Duodenal mucosa (tissue), 2 donors: ENCODE measurements around the gene TMF1.

ENCODE experiments used
- H3K27ac ChIP-seq: one replicate; pipeline ENCODE4 v1.7.0; 2013; ENCODE audit warnings: low read depth, low read length
- H3K27me3 ChIP-seq, 2 donors: one replicate each; pipeline ENCODE4 v1.7.0; 2013; ENCODE audit warnings: low read length in 2 of 2, control low read depth in 1 of 2; ENCODE audit not compliant: insufficient read depth in 2 of 2, control insufficient read depth in 1 of 2
- H3K36me3 ChIP-seq, 2 donors: one replicate each; pipeline ENCODE4 v1.7.0; 2013; ENCODE audit warnings: low read length in 2 of 2, control low read depth in 1 of 2; ENCODE audit not compliant: insufficient read depth in 2 of 2, control insufficient read depth in 1 of 2
- H3K4me1 ChIP-seq, 2 donors: one replicate each; pipeline ENCODE4 v1.7.0; 2013; ENCODE audit warnings: low read length in 2 of 2, control low read depth in 1 of 2; ENCODE audit not compliant: insufficient read depth in 2 of 2, control insufficient read depth in 1 of 2
- H3K4me3 ChIP-seq, 2 donors: one replicate each; pipeline ENCODE4 v1.7.0; 2013; ENCODE audit warnings: low read length in 2 of 2, low read depth in 1 of 2
- H3K9ac ChIP-seq, 2 donors: one replicate each; pipeline ENCODE4 v1.7.0; 2013; ENCODE audit warnings: low read length in 2 of 2, low read depth in 1 of 2
- H3K9me3 ChIP-seq, 2 donors: one replicate each; pipeline ENCODE4 v1.7.0; 2013; ENCODE audit warnings: low read length in 2 of 2, control low read depth in 1 of 2; ENCODE audit not compliant: control insufficient read depth in 1 of 2

Gene TMF1

DNA sequence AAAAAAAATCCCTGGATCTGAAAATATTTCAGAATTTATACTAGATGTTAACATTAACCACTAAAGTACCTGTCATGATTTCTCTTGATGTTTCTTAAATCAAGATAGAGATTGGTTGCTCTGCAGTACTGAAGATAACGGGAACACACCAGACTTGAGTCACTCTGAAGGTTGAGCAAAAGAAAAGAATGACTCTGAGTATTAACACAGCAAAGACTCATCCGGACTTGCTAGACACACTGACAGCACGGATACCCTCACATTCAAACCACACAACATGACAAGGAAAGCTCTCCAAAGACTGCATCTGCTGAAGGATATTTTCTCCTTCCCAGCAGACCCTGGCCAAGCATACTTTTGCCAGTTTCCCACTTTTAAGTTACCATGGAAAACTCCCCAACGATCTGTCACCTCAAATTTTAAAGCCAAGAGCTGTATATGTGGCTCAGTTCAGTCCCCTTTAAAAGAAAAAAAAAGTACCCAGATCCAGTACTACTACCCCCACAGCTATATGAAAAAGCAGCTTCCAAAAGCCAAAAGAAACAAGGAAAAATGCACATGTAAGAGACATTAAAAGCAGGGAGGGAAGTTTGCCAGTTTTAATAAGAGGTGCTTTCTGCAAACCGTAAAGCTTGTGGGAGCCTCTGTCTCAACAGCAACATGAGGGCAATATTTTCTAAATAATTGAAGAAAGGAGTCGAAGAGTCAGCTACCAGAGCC lies 46.9 kb downstream of the TMF1 start:
- no peak overlapping the region for H3K9ac ChIP-seq
- no peak overlapping the region for H3K27ac ChIP-seq
- H3K4me1 ChIP-seq: no peaks in the 10 kb centered on the region
- no peaks in the 10 kb centered on the region for H3K9me3 ChIP-seq
- no peaks in the 10 kb centered on the region for H3K27me3 ChIP-seq
- H3K4me3 ChIP-seq: no peak overlapping the region
- H3K36me3 ChIP-seq: peaks cover 19 to 32% of the 10 kb centered on the region in 2 donors

DNA sequence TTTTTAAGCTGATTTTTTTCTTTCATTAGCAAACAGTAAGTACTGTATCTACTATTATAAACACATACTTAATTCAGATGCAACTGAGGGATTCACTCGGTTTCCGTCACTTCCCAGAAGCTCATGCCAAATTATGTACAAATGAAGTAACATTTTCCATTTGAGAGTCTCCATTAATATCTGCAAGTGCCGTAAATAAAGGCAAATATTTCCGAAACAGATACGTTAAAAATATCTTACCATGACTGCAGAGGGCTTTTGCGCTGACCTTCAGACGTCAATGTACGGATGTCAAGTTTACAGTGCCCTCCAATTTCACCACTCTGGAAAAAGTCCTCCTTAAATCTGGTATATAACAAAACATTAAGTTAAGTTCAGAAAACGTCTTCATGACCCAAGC lies 48.0 kb downstream of the TMF1 start:
- no peaks in the 10 kb centered on the region for H3K27me3 ChIP-seq
- H3K36me3 ChIP-seq: peaks cover 15 to 32% of the 10 kb centered on the region in 2 donors
- H3K9ac ChIP-seq: no peak overlapping the region
- no peaks in the 10 kb centered on the region for H3K4me1 ChIP-seq
- no peak overlapping the region for H3K27ac ChIP-seq
- no peak overlapping the region for H3K4me3 ChIP-seq
- H3K9me3 ChIP-seq: no peaks in the 10 kb centered on the region

- H3K27me3 ChIP-seq: no peaks in the 10 kb centered on the region
- no peaks in the 10 kb centered on the region for H3K4me1 ChIP-seq
- no peak overlapping the region for H3K4me3 ChIP-seq
Observed at GRCh38 chr3:68999605-69000004, 52.5 kb downstream of the TMF1 start.

DNA sequence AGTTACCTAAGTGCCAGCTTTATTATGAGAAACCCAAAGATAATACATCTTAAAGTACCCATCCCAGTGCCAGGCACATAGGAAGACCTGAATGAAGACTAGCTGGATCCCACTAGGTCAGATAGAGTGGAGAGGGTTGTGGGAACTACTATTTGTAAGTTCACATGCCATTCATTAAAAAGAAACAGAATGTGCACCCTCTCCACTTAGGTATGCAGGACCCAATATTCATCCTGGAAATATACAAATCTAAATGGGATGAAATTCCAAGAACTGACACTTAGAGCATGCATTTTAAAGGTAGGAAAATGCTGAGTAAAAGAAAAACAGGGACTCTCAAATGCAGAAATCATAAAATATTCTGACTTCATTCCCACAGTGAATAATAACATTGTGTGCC lies 53.0 kb downstream of the TMF1 start:
- Histone ChIP-seq H3K4me1 (no peaks in the 10 kb centered on the region), H3K27ac (no peak overlapping the region), H3K36me3 (peaks cover 20 to 39% of the 10 kb centered on the region in 2 donors), H3K4me3 (no peak overlapping the region), H3K27me3 (no peaks in the 10 kb centered on the region), H3K9ac (no peak overlapping the region), H3K9me3 (no peaks in the 10 kb centered on the region)

More at GRCh38 chr3:68999605-69000004, 52.5 kb downstream of the TMF1 start:
- no peak overlapping the region for H3K27ac ChIP-seq
- H3K9ac ChIP-seq: no peak overlapping the region
- no peaks in the 10 kb centered on the region for H3K9me3 ChIP-seq
- peaks cover 20 to 38% of the 10 kb centered on the region in 2 donors for H3K36me3 ChIP-seq

- Histone ChIP-seq H3K4me1 (no peaks in the 10 kb centered on the region), H3K27me3 (no peaks in the 10 kb centered on the region), H3K36me3 (peaks cover 11 to 32% of the 10 kb centered on the region in 2 donors), H3K27ac (no peak overlapping the region), H3K9ac (no peak overlapping the region), H3K9me3 (no peaks in the 10 kb centered on the region), H3K4me3 (no peak overlapping the region)
Observed at GRCh38 chr3:68997887-68998286, 54.2 kb downstream of the TMF1 start.

GRCh38 chr3:68996356-68996995 lies 55.7 kb downstream of the TMF1 start:
- Histone ChIP-seq H3K4me1 (no peaks in the 10 kb centered on the region), H3K27ac (no peak overlapping the region), H3K36me3 (peaks cover 10 to 31% of the 10 kb centered on the region in 2 donors), H3K9me3 (no peaks in the 10 kb centered on the region), H3K27me3 (no peaks in the 10 kb centered on the region), H3K4me3 (no peak overlapping the region), H3K9ac (no peak overlapping the region)

DNA sequence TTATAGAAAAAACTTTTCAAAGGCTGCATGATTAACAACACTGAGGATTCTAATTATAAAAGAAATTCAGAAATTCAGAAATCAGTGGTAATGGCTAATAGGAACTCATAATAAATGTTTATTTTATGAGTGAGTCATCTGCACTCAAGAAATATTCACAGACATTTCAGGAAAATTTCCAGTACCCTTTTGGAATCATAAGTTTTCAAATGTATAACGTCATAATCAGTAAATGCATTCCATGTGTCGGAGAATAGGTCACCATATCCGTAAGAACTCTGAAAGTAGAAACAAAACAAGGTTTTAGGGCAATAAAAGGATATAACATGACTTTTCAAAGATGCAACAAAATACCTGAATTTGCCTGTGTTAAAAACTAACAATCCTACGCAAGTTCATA lies 63.4 kb downstream of the TMF1 start:
- H3K27me3 ChIP-seq: no peaks in the 10 kb centered on the region
- no peak overlapping the region for H3K9ac ChIP-seq
- H3K36me3 ChIP-seq: peaks cover 8 to 39% of the 10 kb centered on the region in 2 donors
- H3K4me3 ChIP-seq: no peak overlapping the region
- H3K27ac ChIP-seq: no peak overlapping the region
- no peaks in the 10 kb centered on the region for H3K9me3 ChIP-seq
- H3K4me1 ChIP-seq: no peaks in the 10 kb centered on the region

- no peak overlapping the region for H3K4me3 ChIP-seq
- H3K36me3 ChIP-seq: peaks cover 11 to 36% of the 10 kb centered on the region in 2 donors
- no peaks in the 10 kb centered on the region for H3K4me1 ChIP-seq
- H3K27me3 ChIP-seq: no peaks in the 10 kb centered on the region
- no peak overlapping the region for H3K27ac ChIP-seq
- H3K9me3 ChIP-seq: no peaks in the 10 kb centered on the region
- no peak overlapping the region for H3K9ac ChIP-seq
Observed at GRCh38 chr3:68987322-68987721, 64.8 kb downstream of the TMF1 start.

DNA sequence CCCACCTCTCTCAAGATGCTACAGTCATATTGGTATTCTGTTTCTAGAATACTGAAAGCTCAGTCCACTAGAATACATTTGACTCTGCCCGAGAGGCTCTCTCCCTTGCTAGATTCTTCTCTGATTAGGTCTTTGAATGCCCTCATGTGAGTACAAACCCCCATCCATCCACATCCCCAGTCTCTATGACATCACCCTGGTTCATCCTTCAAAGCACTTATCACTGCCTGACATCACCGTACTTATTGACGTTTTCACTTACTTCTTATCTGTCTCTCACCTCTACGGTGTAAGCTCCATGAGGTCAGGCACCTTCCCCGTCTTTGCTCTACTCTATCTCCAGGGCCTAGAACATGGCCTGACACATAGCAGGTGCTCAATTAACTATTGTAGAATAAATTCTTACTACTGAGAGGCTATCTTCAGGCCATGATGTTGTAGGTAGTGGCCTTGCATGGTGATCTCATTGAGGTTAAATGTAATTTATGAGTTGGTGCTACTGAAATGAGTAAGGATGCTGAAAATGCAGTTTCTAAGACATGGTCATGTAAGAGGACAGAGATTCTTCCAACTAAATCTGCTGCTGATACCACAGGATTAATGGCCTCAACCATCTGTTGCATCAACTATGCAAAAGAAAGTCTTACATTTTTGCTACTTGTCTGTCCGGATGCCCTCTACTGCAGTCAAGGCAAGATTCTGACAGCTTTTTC lies 65.5 kb downstream of the TMF1 start:
- H3K36me3 ChIP-seq: peaks cover 11 to 36% of the 10 kb centered on the region in 2 donors
- H3K27me3 ChIP-seq: no peaks in the 10 kb centered on the region
- H3K4me3 ChIP-seq: no peak overlapping the region

DNA sequence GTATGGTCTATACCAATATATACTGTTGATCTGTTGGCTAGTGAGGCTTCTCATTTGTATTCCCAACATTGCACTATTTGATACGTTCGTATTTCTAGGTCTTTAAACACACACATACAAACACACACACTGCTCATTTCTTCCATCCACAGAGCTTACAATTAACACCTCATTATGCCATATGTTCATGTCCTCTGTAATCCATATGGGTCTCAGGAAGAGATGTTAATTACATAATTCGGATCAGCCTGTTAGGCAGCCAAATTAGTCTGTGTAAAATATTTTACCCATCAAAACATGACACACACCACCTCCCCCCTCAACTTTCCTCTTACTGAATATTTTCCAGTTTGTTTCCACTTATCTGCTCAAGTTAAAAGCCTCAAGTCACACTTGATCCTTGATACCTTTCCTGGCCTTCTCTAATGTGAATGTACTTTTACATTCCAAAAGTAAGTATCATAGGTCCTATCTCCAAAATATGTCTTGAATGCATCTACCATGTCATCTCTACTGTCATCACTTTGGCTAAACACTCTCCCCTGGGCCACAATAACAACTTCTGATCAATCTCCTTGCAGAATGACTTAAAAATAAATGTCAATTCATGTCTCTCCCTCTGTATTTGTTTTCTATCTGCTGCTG lies 66.9 kb downstream of the TMF1 start:
- no peaks in the 10 kb centered on the region for H3K27me3 ChIP-seq
- H3K27ac ChIP-seq: no peak overlapping the region
- no peak overlapping the region for H3K4me3 ChIP-seq
- H3K4me1 ChIP-seq: no peaks in the 10 kb centered on the region
- H3K9ac ChIP-seq: no peak overlapping the region
- H3K36me3 ChIP-seq: peaks cover 15 to 42% of the 10 kb centered on the region in 2 donors
- no peaks in the 10 kb centered on the region for H3K9me3 ChIP-seq

More for the DNA sequence above, 65.5 kb downstream of the TMF1 start:
- Histone ChIP-seq H3K4me1 (no peaks in the 10 kb centered on the region), H3K9me3 (no peaks in the 10 kb centered on the region), H3K27ac (no peak overlapping the region), H3K9ac (no peak overlapping the region)
